Panc1 (cell line): Measurements from ENCODE around the gene COA6. TPM values are rescaled to one million over a fixed set of nuclear protein-coding genes. Genes with fewer than 3 reads are reported as not detected.

Experiments
- ATAC-seq: fragments of 200-7000 bp; cut with Tn5 transposase; 2 replicates; pipeline ENCODE4 v1.9.1; 2020; ENCODE audit warnings: mild to moderate bottlenecking, moderate library complexity
- BruUV-seq: library from RNA; stranded (reverse); fragments of 400-500 nt; replicated peaks from 2 replicates; lab custom pipeline; 2021; lab: Mats Ljungman, UMichigan
- CTCF ChIA-PET: fragments of 300-600 bp; sonication (Branson Sonifier 250); formaldehyde crosslinking; loops from one replicate; lab custom pipeline; 2022; ENCODE audit warnings: antibody characterized with exemption; lab: Charles Lee
- POLR2A ChIA-PET: fragments of 300-600 bp; sonication (Branson Sonifier 250); formaldehyde crosslinking; loops from one replicate; lab custom pipeline; 2022; ENCODE audit warnings: antibody characterized with exemption; lab: Charles Lee
- DNase-seq: peaks from one replicate; pipeline ENCODE4 v3.0.0-alpha.2; 2010; ENCODE audit warnings: low read depth, low spot score
- H3K27ac ChIP-seq: 2 replicates; pipeline ENCODE4 v1.5.1; 2011; ENCODE audit warnings: mild to moderate bottlenecking, low read length, inconsistent platforms
- H3K27me3 ChIP-seq: fragments of 200-500 bp; sonication (Bioruptor generic); 2 replicates; pipeline ENCODE4 v1.6.0; 2014; ENCODE audit warnings: low read length, inconsistent platforms; ENCODE audit not compliant: control insufficient read depth, insufficient read depth
- H3K36me3 ChIP-seq: fragments of 200-500 bp; sonication (Bioruptor generic); 2 replicates; pipeline ENCODE4 v1.5.1; 2014; ENCODE audit warnings: inconsistent platforms, mild to moderate bottlenecking, low read length, moderate library complexity; ENCODE audit not compliant: control insufficient read depth, insufficient read depth
- H3K4me1 ChIP-seq: 2 replicates; pipeline ENCODE4 v1.5.1; 2011; ENCODE audit warnings: inconsistent platforms, mild to moderate bottlenecking, low read length, moderate library complexity; ENCODE audit not compliant: control insufficient read depth, insufficient read depth
- H3K4me3 ChIP-seq, 2 experiments: 2 replicates each; pipeline ENCODE4 v1.5.1; 2011 to 2012; ENCODE audit warnings: low read depth in 2 of 2, low read length in 2 of 2, mild to moderate bottlenecking in 2 of 2, inconsistent platforms in 1 of 2, moderate library complexity in 1 of 2
- H3K9me3 ChIP-seq: fragments of 200-500 bp; sonication (Bioruptor generic); 2 replicates; pipeline ENCODE4 v1.5.1; 2014; ENCODE audit warnings: low read depth, mild to moderate bottlenecking, inconsistent platforms, low read length, moderate library complexity; ENCODE audit not compliant: control insufficient read depth, insufficient read depth
- POLR2AphosphoS5 ChIP-seq: IDR thresholded peaks from 2 replicates; pipeline ENCODE4 v1.6.1; 2012; ENCODE audit warnings: mild to moderate bottlenecking, low read depth, low read length, moderate library complexity
- SIN3A ChIP-seq: IDR thresholded peaks from 2 replicates; pipeline ENCODE4 v1.6.1; 2012; ENCODE audit warnings: low read depth, mild to moderate bottlenecking, low read length, moderate library complexity, borderline replicate concordance; ENCODE audit not compliant: insufficient read depth
- TCF7L2 ChIP-seq: IDR thresholded peaks from 2 replicates; pipeline ENCODE4 v1.6.1; 2011; ENCODE audit warnings: mild to moderate bottlenecking, low read depth, low read length, inconsistent platforms
- in situ Hi-C: cut with HindIII; loops from 2 replicates; pipeline ENCODE4 v1.10.0; 2016; ENCODE audit warnings: low sequenced_read_pairs, low pct_unique_long_range_greater_than_20kb
- intact Hi-C: fragments of 100-400 bp; cut with micrococcal nuclease; formaldehyde crosslinking; loops from one replicate; pipeline ENCODE4 v1.10.0; 2022; ENCODE audit not compliant: unreplicated experiment
- total RNA-seq: library from RNA; stranded (reverse); gene quantifications from one replicate; pipeline ENCODE4 v1.2.1, GENCODE V29; 2021; ENCODE audit not compliant: unreplicated experiment
- TF ChIP-seq, protein P1 (sequence below), 2 experiments: IDR thresholded peaks; 2 replicates each; pipeline ENCODE4 v1.6.1; 2011 to 2012; ENCODE audit warnings: low read depth in 2 of 2, control low read depth in 1 of 2, low read length in 1 of 2, mild to moderate bottlenecking in 1 of 2, moderate library complexity in 1 of 2; ENCODE audit not compliant: insufficient read depth in 1 of 2
- TF ChIP-seq, protein P2 (sequence below): fragments of 450-650 bp; IDR thresholded peaks from 2 replicates; pipeline ENCODE4 v1.5.1; 2017; ENCODE audit warnings: mild to moderate bottlenecking

Gene COA6
- total RNA-seq, 1 experiment from 2014 or later, result 50.1 TPM

DNA sequence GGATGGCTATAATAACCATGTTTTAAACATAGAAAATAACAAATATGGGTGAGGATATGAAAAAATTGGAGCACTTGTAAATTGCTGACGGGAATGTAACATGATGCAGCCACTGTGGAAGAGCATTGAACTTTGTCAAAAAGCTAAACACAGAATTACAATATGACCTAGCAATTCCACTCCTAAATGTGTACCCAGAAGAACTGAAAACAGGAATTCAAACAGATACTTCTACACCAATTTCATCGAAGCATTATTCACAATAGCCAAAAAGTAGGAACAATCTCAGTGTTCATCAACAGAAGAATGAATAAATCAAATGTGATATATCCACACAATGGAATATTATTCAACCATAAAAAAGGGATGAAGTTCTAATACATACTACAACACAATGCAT, 32.7 kb upstream of the COA6 start:
- H3K27me3 ChIP-seq, result no peaks in the 10 kb centered on the region
- CTCF ChIA-PET, result no interaction called here
- no peak for TF ChIP-seq POLR2AphosphoS5
- no peak for TF ChIP-seq TCF7L2
- TF ChIP-seq, protein P1, sequence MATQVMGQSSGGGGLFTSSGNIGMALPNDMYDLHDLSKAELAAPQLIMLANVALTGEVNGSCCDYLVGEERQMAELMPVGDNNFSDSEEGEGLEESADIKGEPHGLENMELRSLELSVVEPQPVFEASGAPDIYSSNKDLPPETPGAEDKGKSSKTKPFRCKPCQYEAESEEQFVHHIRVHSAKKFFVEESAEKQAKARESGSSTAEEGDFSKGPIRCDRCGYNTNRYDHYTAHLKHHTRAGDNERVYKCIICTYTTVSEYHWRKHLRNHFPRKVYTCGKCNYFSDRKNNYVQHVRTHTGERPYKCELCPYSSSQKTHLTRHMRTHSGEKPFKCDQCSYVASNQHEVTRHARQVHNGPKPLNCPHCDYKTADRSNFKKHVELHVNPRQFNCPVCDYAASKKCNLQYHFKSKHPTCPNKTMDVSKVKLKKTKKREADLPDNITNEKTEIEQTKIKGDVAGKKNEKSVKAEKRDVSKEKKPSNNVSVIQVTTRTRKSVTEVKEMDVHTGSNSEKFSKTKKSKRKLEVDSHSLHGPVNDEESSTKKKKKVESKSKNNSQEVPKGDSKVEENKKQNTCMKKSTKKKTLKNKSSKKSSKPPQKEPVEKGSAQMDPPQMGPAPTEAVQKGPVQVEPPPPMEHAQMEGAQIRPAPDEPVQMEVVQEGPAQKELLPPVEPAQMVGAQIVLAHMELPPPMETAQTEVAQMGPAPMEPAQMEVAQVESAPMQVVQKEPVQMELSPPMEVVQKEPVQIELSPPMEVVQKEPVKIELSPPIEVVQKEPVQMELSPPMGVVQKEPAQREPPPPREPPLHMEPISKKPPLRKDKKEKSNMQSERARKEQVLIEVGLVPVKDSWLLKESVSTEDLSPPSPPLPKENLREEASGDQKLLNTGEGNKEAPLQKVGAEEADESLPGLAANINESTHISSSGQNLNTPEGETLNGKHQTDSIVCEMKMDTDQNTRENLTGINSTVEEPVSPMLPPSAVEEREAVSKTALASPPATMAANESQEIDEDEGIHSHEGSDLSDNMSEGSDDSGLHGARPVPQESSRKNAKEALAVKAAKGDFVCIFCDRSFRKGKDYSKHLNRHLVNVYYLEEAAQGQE (IDR thresholded peaks at IDR 0.05; ENCODE audit: insufficient read depth in 1 of 2, low read depth in 2 of 2, low read length in 1 of 2), result no peak
- TF ChIP-seq, protein P2, sequence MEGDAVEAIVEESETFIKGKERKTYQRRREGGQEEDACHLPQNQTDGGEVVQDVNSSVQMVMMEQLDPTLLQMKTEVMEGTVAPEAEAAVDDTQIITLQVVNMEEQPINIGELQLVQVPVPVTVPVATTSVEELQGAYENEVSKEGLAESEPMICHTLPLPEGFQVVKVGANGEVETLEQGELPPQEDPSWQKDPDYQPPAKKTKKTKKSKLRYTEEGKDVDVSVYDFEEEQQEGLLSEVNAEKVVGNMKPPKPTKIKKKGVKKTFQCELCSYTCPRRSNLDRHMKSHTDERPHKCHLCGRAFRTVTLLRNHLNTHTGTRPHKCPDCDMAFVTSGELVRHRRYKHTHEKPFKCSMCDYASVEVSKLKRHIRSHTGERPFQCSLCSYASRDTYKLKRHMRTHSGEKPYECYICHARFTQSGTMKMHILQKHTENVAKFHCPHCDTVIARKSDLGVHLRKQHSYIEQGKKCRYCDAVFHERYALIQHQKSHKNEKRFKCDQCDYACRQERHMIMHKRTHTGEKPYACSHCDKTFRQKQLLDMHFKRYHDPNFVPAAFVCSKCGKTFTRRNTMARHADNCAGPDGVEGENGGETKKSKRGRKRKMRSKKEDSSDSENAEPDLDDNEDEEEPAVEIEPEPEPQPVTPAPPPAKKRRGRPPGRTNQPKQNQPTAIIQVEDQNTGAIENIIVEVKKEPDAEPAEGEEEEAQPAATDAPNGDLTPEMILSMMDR, result no peak
- no peak for TF ChIP-seq SIN3A

DNA sequence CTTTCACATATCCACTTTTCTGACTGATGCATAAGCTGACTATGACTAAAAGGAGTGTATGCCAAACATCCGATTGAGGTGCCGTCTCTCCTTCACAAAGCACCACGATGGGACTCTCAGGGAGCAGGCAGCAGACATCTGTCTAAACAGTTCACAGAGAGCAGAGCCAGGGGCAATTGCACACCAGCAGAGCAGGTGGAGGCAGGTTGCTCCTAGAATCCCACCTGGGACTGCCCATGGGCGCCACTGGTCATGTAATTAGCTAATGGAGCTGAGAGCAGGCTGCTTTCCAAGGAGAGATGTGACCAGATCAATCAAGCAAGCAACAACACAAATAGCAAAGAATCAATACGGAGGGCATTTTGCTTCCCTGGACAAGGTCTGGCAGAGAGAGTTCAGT, 30.5 kb upstream of the COA6 start:
- TF ChIP-seq TCF7L2, result no peak
- no peak for TF ChIP-seq SIN3A
- TF ChIP-seq, protein P1 (IDR thresholded peaks at IDR 0.05; ENCODE audit: insufficient read depth in 1 of 2, low read depth in 2 of 2, low read length in 1 of 2), result no peak
- no peak for TF ChIP-seq POLR2AphosphoS5
- TF ChIP-seq, protein P2, result no peak
- H3K4me1 ChIP-seq, result no peaks in the 10 kb centered on the region
- BruUV-seq, result no TSS peak
- intact Hi-C loops (no loop called here), in situ Hi-C loops (no loop called here)
- CTCF ChIA-PET, result no interaction called here
- POLR2A ChIA-PET, result no interaction called here
- no peak overlapping the region for H3K4me3 ChIP-seq
- DNase-seq (no peak), ATAC-seq (no peak)
- H3K36me3 ChIP-seq, result no peaks in the 10 kb centered on the region
- no peak overlapping the region for H3K27ac ChIP-seq
- H3K9me3 ChIP-seq, result peaks cover 8% of the 10 kb centered on the region
- H3K27me3 ChIP-seq, result no peaks in the 10 kb centered on the region

More for the DNA sequence above, 32.7 kb upstream of the COA6 start:
- in situ Hi-C loops, result no loop called here
- BruUV-seq, result no TSS peak
- no peaks in the 10 kb centered on the region for H3K36me3 ChIP-seq
- ATAC-seq (no peak), DNase-seq (no peak)
- peaks cover 29% of the 10 kb centered on the region for H3K9me3 ChIP-seq
- POLR2A ChIA-PET, result no interaction called here
- H3K4me3 ChIP-seq, result no peak overlapping the region
- intact Hi-C loops, result no loop called here
- H3K27ac ChIP-seq, result no peak overlapping the region
- no peaks in the 10 kb centered on the region for H3K4me1 ChIP-seq
